ENCODE results near the gene UBXN6. TPM values are rescaled to one million over a fixed set of nuclear protein-coding genes. Genes with fewer than 3 reads are reported as not detected.

The UBXN6 gene
- total RNA-seq, 1 experiment from 2014 or later = 31.6 TPM

DNA sequence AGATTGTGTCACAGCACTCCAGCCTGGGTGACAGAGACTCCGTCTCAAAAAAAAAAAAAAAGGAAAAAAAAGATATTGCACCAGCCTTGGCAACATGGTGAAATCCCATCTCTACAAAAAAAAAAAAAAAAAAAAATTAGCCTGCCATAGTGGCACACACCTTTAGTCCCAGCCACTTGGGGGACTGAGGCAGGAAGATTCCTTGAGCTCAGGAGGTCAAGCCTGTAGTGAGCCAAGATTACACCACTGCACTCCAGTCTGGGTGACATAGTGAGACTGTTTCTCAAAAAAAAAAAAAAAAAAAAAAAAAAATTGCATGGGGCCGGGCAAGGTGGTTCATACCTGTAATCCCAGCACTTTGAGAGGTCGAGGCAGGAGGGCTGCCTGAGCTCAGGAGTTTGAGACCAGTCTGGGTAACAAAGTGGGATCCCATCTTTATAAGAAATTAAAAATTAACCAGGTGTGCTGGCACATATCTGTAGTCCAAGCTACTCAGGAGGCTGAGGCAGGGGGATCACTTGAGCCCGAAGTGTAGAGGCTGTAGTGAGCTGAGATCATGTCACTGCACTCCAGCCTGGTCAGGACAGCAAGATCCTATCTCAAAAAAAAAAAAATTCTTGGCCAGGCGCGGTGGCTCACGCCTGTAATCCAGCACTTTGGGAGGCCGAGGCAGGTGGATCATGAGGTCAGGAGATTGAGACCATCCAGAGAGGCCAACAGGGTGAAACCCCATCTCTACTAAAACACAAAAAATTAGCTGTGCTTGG, 7.4 kb upstream of the UBXN6 start:
- no peak for DNase-seq (ENCODE audit: extremely low read depth, low read depth)

DNA sequence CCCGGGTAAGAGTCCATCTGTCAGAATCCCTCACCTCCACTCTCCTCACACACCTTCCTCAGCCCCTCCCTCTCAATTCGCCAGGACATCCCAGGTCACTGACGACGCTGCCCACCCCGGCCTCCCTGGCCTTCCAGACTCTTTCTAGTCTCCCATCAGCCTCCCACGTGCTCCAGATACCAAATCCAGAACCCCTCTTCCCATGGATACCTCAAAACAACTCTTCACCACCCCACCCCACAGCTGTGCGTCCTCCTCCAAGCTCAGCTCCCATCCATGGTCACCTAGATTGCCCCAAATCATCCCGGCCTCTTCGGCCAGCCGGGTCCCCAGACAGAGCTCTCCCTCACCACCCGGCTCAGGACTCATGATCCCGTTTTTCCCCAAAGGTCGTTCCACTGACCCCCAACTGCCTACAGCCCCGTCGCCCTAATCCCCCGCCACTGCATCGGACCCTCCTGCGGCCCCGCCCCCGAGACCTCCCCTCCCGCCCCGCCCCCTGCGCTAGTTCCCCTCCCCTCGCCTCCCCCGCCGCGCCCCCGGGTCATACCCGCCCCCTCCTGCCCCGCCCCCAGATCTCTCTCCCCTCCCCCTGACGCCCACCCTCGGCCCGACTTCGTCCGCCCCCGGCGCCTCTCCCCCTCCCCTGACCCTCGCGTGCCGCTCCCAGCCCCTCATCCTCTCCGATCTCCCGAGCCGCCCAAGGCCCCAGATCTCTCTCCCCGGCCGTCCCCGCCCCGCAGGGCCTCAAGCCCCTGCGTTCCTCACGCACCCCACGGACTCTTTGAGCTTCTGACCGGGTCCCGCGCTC, 546 bp downstream of the UBXN6 start:
- no peak for DNase-seq (ENCODE audit: extremely low read depth, low read depth)

DNA sequence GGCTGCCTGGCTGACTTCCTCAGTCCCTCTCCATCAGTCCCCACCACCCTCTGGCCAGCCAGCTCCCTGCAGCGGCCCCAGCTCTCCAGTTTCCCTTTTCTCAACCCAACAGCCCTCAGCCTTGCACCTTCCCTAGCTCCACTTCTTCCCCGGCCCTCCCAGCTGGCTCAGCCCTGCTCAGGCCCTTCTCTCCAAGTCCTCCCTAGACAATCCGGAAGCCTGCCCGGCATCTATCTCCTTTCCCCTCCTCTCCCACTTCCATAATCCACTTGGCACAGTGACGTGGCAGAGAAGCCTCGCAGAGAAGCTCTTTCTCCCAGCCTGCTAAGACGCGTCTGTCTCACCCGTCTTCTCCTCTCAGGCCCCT, 1.1 kb downstream of the UBXN6 start:
- no peak for DNase-seq (ENCODE audit: extremely low read depth, low read depth)

DNA sequence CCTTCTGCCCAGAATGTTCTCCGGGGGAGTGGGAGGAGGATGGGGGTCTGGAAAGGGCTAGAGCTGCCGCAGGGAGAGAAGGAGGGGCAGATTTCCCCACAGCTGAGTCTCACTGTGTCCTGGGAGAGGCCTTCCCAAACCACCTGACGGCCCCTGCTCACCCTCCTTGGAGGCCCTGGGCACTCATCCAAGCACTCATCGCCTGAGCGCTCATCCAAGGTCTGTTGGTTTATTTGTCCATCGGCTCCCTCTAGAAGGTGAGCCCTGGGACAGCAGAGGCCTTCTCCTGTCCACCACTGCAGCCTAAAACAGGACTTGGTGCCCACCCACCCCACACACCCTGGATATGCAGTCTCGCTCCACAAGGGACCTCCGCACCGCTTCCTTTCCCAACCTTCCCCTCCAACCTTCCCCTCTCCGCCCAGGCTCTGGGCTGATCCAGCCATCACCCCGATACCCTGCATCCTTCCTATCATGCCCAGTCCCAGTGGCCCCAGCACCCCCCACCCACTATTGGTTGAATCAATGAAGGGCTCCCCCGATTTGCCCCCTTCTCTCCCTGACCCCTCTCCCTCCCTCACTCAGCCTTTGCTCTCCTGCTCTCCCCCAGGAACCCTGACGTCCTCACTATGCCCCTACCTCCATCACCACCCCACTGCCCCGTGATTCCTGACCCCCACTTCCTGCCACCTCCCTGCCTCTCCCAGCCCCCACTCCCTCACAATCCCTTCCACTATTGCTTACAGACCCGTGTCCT, 1.7 kb downstream of the UBXN6 start:
- DNase-seq (ENCODE audit: extremely low read depth, low read depth) = no peak

DNA sequence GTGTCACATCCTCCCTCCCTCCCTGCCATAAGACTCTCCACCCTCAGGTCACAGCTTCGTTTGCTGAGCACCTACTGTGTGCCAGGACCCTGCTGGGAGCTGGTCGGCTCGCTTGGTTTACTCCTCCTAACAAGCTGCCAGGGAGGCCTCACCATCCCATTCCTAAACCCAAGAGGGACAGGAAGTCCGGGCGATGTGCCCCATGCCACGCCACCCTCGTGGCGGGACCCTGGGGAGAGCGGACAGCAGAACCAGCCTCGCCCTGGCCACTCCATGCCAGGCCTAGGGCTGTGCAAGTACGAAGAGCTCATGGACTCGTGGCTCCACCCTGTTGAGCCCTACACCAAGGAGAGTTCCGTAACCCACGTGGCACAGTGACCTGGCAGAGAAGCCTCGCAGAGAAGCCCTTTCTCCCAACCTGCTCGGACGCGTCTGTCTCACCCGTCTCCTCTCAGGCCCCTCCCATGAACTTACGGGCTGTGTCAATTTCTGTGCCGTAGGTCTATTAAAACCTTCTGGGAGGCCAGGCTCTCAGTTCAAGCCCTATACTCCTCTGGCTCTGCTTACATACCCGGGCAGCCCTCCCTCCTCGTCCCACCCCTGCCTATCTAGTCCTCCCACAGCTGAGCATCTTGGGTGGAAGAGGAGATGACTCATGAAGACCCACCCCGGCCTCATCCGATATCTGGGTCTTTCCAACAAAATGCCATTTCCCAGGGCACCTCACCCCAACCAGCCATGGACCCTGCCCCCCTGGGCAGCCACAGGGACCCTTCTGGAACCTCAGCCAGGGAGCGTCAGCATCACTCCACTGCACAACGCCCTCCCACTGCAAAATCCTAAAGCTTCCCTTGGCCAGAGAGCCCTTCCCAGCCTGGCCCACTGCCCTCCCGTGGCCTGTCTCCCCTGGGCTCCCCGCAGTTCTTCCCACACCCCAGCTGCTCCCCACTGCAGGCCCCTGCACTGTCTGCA, 2.6 kb downstream of the UBXN6 start:
- DNase-seq (ENCODE audit: extremely low read depth, low read depth) = no peak

DNA sequence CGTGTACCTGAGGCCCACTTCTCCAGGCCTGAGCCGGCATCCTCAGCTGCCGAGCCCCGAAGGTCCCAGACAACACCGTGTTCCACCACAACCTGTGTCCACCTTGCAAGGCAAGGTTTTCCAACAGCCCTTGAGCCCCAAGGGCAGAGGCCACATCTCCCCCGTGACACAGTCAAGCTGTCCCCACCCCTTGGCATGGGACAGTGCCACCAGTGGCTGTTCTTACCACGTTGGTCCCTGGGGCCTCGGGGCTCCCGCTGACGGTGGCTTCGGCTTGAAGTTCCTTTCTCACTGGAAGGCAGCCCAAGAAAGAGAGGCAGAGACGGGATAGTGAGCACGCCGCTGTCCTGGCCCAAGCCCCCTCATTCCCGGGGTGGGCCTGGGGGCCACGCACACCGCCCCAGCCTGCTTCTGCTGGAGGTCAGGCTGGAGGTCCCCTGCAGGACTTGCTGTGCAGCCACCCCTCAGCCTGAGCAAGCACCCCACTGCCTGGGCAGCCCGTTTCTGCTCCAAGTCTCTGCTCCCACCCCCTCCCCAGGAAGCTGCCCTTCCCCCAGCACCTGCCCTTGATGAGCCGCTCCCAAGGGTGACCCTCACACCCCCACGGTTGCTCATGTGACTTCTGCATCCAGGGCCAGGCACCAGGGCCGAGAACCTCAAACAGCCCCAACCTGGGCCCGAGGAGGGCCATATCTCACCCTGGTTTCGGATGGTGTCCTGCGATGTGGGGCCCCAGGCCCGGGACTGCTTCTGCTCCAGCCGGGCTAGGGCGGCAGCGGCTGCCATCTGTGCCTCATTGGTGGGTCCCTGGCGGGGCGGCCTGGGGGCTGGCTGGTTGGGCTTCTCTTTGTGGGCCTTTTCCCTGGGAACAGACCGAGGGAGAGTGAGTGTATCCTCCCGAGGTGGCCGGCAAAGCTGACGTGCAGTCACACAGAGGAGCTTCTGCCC, 4.1 kb downstream of the UBXN6 start:
- no peak for DNase-seq (ENCODE audit: extremely low read depth, low read depth)

DNA sequence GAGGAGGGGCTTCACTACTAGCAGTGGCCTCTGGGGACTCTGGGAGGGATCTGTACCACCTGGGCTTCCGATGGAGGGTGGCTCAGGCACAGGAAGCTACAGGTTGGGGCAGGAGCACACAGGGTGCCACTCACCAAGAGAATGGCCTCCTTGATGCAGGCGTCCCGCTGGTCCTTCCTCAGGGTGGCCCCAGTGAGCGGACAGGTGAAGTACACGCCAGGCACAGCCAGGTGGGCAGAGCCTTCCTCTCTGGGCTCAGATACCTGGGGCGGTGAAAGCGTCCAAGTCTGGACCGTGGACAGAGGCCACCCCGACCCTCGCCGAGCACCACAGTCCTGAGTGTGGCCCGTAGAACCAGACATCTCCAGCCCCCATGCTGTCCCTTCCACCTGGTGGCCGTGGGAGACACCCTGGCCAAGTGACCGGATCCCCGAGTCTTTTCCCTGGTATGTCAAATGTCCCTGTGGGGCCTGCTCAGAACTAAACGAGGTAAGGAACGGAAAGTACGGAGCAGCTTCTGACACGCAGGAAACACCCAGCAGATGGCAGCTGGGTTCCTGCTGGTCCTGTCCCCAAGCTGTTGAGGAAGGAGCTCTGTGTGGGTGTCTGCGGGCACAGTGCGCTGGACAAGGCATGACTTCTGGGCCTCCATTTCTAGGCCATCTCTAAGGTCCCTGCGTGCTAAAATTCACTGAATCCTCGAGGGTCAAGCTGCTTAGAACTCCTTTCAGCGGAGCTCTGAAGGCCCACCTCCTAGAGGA, 5.2 kb downstream of the UBXN6 start:
- no peak for DNase-seq (ENCODE audit: extremely low read depth, low read depth)

DNA sequence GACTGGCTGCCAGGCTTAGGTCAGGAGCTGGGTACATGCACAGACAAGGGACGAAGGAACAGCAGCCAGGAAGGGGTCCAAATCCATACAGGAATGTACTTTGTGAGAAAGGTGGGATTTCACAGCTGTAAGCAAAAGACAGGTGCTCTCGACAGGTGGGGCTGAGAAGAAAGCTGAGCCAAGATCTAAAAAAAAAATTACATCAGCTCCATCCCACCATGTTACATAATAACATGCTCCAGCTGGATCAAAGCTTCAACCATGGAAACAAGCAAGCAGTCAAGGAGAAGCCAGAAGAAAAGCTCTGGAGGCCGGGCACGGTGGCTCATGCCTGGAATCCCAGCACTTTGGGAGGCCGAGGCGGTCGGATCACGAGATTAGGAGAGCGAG, 8.0 kb downstream of the UBXN6 start:
- DNase-seq (ENCODE audit: extremely low read depth, low read depth) = no peak

DNA sequence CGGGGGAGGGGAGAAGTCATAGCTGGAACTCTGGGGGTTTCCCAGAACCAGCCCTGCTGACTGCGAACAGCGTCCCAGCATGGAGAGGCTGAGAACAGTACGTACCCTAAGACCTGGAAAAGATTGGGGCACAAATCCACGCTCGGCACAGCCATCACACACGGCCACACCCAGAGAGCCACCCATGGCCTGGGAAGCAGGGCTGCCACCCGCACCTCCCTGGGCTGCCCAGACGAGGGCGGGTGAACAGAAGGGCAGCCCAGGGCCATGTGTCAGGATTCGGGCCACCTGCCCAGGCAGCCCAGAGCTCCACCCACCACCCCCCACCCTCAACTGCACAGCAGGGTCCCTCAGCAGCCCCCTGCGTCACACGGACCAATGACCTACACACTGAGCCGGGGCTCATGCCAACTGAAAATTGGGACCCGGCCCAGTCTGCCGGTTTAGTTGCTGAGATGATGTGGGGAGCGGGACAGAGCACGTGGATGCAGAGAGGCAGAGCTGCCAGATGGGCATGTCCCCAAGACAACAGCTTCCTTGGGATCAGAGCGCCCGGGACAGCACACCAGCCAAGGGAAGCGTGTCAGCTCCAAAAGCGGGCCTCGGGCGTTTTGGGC, 8.5 kb downstream of the UBXN6 start:
- DNase-seq (ENCODE audit: extremely low read depth, low read depth) = no peak

DNA sequence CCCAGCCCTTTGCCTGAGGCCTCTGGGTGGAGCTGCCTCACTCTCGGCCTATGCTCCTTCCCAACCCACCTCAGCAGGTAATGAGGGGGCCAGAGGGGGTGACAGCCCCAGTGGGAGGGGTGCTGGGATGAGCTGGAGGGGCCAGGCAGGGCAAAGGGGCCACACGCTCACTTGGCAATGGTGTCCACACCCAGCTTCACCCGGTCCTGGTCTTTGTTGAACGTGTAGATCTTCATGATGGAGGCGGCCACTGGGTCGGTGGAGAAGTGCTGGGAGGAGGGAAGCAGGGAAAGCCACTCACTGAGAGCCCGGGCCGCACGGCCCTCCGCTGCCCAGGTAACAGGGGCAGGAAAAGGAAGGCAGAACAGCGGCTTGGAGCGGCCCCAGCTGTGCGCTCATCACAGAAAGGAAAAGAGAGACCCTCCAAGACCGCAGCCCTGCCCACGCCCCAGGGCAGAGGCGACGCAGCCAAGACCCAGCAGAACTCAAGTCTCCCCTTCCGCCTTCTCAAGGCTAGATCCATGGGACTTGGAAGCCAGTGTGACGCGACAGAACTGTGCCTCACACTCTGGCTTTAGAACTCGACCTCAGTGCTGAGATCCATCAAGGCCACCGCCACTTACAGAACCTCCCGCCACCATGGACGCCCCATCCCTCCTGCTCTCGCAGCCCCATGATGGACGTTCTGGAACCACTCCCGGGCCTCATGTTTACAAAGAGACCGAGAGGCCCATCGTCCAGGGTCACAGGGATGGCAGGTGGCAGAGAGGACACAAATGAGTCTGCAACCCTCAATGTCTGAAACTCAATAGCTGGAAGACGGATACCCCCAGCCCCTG, 9.2 kb downstream of the UBXN6 start:
- no peak for DNase-seq (ENCODE audit: extremely low read depth, low read depth)

DNA sequence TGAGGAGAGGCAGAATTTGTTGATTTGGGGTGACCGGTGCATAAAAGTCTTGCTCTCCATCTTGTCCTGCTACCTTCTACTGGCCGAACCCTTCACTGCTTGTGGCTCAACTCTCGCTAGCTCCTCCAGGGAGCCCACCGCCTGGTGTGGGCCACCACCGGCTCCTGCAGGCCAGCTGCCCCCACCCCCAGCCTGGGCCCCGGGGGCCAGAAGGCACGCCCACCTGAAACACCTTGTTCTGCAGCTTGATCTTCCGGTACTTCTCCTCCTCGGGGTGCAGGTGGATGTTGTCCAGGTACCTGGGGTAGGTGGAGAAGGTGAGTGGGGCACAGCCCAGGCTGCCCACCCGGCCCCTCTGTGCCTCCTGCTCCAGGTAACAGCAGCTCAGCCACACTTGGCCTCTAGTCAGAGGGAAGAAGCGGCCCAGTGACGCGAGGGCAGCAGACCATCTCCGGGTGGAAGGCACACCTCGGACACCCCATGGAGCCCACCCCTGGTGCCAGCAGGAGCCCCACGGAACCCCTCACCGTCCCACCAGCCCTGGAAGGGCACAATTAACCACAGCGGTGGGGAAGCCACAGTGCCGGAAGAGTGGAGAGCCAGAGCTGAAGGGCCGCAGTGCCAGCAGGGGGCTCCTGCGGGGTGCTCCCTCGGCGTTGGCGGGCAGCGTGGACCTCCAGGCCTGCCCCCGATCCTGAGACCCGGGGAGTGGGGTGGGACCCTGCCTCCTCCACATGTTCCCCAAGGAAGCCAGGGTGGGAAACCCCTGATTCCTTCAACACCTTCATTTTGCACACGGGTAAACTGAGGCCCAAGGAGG, 10.1 kb downstream of the UBXN6 start:
- DNase-seq (ENCODE audit: extremely low read depth, low read depth) = no peak

DNA sequence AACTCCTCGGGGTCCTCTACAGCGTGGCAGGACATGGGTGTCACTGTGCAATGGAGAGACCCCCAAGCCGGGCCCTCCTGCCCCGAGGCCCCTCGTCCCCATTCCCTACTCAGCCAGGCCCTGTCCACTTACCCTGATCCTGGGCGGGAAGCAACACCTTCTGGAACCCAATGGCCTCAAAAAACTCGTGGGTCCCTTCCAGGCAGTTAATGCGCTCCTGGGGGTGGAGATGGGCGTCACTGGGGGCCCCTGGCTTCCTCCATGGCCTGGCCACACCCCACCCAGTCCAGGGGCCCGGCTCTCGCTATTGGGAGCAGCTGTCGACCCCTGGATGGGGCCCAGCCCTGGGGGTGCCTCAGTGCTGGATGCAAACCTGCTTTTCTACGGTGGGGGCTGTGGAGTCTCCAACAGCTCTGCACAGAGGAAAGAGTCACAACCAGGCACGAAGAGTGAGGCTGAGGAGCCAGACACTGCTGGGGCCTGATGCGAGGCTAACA, 10.8 kb downstream of the UBXN6 start:
- no peak for DNase-seq (ENCODE audit: extremely low read depth, low read depth)

DNA sequence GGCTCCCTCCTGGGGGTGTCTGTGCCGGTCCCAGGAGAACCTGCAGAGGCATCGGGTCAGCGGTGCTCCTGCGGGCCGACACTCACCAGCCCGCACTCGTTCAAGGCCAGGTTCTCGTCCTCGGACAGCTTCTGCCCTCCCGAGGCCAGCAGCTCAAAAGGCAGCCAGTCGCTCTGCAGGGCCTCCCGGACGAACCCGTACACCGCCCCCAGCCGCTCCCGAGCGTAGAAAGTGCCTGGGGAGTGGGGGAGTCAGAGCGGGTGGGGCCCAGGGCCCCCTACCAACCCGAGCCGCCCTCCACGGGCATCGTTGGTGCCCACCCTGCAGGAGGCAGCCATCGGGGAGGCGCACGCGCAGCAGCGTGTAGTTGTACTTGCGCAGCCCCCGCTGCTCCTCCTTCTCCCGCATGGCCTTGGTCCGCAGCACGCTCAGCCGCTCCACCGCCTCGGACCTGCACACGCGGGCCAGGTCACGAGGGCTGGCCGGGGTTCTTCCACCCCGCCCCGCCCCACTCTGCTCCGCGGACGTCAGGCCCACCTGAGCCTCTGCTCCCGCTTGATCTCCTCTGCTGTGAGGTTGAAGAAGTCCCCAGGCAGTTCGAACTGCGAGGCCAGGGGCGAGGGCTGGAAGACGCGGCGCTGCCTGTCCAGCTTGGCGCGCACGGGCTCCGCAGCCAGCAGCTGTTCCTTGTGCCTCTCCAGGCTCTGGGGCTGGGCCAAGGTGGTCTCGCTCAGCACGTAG, 11.5 kb downstream of the UBXN6 start:
- no peak for DNase-seq (ENCODE audit: extremely low read depth, low read depth)

DNA sequence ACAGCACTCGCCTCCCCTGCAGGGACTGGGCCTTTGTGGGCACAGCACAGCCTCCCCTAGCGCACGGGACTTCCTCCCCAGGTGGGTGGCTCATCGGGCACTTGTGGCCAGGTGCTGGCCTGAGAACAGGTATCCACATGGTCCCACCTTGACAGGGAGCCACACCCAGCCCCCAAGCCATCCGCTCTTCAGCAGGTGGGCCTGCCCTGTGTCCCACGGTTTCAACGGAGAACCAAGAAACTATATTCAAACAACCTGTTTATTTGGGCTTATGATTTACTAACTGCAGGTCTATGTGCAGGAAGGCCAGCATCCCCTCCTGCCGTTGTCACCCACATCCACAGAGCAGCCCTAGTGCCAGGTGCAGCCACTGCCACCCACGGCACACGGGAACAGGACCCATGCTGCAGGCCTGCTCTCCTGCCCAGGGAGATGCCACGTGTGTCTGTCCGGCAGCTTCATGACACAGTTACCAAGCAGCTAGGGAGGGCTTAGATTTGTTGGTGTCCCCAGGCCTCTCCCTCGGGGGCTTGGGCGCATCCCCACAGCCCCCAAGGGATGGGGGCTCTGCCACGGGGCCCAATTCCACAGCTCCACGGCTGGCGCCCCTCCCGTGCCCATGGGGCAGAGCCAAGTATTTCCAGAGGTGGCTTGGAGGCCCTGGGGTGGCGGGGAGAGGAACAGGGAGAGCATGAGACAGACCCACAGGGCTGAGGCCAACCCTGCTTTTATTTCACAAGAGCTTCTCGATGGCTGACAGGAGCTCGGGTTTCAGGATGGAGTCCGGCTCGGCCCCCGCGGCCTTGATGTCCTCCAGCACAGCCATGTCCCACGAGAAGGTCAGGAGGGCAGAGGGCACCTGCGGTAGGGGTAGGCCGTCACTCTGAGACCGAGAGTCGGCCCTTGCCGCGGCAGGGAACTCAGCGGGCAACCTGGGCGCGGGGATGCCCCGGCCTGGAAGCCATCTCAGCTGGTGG, 12.5 kb downstream of the UBXN6 start:
- no peak for DNase-seq (ENCODE audit: extremely low read depth, low read depth)

Measured in NCI-H460 (cell line).